OCI-M2 (cell line): Measurements from ENCODE around the gene SYNCRIP.
A peak's percentile ranks its signal among the peaks of the same experiment; 100 is the strongest.
"Not testable (repeated sequence)": the region's sequence is repeated elsewhere in the genome, so short reads cannot be mapped to it uniquely, and the experiment has no call there.

Source experiments
- DNase-seq: peaks from one replicate; lab custom pipeline; 2025; ENCODE audit not compliant: unreplicated experiment; lab: John Stamatoyannopoulos, UW

The SYNCRIP gene

DNA sequence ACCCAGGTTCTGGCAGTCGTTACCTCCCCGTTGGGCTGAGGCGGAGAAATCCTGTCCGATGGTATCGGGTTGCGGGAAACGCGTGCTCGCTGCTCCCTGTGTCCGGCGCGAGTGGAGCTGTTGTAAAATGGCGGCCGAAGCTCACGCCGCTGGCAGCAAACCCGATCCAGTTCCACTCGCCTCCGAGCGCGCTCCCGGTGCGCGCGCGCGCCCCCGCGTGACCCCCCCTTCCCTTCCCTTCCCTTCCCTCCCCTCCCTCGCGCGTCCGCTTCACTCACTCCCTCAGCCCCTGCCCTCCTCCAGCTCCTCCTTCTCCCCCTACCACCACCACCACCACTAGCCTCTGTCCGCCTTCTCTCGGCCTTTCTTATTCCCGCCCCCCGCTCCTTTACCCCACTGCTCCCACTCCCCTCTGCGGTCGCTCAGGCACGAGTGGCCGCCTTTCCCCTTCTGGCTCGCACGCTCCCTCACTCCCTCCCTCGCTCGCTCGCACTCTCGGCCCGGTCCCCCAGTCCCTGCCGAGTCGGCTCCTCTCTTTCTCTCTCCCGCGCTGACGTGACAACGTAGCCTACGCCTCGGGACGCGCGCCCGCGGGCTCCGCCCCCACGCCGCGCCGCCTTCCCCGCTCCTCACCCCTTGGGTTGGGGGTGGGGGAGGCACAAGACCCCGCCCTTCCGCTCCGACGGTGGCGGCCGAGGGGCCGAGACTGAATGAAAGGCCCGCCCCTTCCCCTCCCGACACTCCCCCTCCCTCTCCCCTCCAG is at the start of gene SYNCRIP:
SYNCRIP (minus strand) TSS at position 113 of the 763 bp plus-strand sequence. CDS start 1,447 bp downstream, outside the sequence.
- DNase-seq: peak; percentile 84

DNA sequence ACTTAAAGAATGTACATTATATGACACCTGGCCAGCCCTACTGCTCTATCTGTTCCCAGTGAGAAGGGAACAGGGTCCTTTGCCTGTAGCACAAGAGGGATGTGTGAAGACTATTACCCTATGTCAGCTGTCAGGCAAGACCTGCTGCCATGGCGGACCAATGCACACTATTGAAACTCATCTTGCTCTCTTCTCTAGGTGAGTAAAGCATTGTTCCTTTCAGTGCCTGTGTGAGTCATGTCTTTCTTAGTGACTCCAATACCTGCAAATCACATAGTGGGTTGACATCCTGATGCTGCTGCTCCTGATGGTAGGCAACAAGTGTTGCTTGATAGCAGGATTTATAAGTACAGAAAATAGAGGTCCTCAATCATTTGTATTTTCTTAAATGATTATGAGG is 48.8 kb upstream of the SYNCRIP start:
- no peak for DNase-seq

DNA sequence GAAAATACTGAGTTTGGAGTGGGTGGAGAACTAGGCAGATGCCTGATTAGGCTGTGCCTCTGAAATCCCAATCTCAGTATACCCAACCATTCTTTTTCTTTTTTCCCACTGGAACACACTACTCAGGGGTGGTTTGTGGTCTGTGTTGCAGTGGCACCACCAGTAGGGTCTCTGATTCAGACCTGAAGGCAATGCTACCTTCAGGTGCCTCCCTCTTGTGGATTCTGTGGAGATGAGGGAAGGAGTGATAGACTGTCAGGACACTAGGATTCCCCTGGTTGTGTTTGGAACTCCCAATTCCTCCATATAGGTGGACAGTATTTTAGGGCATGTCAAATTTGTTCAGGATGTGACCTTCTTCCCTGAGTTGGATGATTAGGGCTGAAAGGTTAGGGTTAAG is 47.4 kb upstream of the SYNCRIP start:
- DNase-seq: no peak

DNA sequence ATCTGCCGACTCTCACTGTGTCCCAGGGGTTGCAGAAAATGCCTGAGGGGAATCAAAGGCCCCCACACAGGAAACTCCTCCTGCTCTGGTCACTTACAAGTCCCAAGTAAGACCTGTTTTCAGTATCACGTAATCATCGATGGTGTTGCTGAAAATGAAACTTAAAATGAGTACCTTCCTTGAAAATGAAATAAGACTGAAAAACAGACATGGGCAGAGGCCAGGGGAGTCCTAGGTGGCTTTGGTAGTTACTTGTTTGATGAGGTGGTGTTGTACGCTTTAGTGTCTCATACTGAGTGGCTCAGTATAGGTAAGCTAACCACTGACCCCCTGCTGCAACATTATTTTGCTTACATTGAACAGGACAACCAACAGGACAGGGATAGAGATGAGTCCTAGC is 43.0 kb upstream of the SYNCRIP start:
- DNase-seq: no peak

DNA sequence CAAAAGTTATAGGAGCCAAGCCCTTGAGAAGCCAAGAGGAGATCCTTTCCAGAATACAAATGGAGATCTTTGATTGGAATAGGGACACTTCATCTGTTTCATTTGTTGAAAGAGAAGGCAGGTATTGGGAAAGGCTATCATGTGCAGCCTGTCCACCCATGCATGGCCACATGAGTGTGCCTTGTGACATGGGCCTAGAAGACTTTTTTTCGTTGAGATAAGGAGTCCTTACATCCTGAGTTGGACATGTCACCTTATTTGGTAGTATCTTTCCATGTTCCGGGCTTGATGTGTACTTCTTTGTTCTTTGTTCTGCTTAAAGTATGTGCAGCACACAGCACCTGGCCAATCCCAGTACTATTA is 42.1 kb upstream of the SYNCRIP start:
- no peak for DNase-seq

DNA sequence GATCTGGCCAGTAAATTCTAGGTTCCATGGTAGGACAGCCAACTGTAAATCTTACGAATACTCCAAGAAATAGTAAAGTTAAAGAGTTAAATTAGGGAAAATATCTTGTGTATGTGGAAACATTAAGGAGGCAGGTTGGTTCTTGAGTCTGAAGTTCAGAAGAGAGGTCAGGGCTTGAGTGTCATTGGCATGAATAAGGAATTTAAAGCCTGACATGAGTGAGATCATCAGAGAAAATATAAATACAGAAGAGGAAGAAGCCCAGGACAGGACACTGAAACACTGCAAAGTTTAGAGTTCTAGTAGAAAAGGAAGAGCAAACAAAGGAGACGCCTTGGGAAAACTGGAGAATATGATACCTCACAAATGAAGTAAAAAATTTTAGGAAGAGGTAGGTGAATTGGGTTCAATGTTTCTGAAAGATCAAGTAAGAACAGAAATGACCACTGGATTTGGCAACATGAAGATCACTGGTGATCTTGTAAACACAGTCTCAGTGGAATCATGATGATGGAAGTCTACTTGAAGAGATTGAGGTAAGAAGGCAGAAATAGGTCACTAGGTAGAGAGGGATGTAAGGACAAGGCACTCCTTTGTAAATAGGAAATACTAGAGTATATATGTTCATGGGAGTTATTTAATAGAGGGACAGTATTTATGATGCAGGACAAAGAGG is 41.6 kb upstream of the SYNCRIP start:
- DNase-seq: no peak

DNA sequence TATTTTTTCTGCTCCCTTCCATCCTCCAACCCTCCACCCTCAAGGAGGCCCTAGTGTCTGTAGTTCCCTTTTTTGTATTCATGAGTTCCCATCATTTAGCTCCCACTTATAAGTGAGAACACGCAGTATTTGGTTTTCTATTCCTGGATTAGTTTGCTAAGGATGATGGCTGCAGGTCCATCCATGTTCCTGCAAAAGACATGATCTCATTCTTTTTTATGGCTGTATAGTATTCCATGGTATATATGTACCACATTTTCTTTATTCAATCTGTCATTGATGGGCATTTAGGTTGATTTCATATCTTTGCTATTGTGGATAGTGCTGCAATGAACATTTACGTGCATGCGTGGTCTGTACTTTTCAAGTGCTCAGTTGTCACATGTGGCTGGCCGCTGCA is 39.2 kb upstream of the SYNCRIP start:
- not testable (repeated sequence) for DNase-seq

DNA sequence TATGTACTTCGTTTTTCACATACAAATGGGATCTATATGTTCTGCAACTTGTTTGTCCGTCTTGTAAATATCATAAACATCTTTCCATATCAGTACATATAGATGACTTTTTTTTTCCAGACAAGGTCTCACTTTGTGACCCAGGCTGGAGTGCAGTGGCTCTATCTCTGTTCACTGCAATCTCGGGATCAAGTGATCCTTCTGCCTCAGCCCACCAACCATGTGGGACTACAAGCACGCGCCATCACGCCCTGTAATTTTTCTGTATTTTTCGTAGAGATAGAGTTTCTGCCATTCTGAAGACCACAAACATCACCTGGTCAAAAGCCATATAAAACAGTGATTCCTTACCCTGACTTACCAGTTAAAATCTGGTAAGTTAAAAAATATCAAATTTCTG is 37.7 kb upstream of the SYNCRIP start:
- DNase-seq: no peak

DNA sequence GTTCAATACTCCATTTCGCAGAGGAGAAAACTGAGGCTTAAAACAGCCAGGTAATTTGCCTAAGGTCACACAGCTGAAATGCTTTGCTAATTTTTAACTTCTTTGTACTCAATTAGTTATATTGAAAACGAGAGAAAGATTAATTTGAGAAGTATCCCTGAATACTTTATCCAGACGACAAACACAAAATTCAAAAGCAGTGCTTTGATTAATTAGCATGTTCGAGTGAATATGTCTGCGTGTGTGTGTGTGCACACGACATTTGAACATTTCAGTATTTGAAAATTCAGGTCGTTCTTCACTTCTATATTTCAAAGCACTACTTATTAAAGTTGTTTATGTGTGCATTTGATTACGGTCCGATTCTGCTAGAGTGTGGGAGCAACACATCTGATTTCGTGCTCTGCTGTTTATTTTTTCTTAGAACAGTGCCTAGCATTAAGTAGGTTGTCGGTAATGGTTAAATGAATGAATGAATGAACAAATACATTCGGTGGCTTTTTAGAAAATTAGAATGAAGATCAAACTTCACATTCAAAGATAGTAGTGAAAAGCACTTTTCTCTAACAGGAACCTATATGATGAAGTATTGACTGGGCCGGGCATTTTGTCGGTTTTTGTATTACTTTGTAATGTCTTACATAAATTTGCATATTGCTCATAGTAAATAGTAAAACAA is 36.9 kb upstream of the SYNCRIP start:
- DNase-seq: no peak

DNA sequence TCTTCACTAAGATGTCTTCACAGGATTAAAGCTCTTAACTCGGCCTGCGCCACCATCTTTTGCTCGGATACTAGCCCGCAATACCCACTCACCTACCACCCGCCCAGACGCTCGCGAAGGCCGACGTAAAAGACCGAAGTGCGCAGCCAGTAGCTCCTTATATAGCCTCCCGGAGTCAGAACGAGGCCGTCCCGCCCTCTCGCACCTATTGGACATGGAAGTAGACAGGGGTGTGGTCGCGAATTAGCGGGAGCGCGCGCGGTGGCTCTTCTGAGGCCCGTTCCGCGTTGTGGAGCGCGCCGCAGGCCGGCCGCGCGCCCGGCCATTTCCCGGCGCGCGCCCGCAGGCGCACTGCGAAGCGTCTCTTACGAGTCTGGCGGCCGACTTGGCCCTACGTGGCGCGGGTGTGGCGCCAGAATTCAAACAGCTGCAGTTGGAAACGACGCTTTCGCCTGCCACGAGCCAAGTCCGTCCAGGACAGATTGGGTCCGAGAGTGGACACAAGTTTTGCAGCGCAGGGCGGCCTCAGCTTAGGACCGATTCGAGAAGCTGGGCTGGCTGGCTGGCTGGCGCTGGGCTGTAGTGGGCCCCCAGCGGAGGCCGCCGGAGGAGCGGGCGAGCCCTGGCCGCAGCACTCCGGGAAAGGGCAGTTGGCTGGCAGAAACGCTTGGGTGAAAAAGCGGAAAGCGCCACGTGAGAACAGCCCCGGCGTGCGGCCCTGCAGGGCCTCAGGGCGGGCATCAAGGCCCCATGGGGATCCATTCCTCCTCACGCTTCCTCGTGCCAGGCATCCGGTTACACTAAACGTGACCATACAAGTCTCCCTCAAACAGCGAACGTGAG is 36.1 kb upstream of the SYNCRIP start:
- DNase-seq: peak; percentile 86

DNA sequence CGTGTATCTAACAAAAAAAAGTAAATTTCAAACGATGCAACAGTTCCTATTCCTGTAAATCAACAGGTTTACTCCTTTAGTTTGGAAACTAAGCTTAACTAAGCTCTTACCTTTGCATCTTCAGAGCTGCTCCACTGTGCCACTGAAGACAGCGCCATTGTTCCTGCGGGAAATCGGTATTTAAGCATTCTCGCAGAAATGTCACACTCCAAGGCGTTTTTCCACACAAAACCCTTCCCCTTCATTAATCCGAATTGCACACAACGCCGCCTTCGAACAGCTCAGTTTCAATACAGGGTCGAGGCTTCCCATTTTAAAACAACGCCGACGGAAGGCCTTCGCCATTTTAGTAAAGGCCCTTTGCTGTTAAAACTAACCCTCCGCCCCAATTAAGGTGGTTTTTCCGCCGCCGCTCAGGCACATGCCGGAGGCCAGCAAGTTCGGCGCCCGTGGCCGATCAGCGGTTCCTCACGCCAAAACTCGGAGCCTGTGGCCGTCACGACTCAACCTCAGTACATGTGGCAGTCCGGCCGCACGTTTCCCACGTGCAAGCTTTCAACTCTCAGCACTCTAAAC is 35.4 kb upstream of the SYNCRIP start:
- no peak for DNase-seq

DNA sequence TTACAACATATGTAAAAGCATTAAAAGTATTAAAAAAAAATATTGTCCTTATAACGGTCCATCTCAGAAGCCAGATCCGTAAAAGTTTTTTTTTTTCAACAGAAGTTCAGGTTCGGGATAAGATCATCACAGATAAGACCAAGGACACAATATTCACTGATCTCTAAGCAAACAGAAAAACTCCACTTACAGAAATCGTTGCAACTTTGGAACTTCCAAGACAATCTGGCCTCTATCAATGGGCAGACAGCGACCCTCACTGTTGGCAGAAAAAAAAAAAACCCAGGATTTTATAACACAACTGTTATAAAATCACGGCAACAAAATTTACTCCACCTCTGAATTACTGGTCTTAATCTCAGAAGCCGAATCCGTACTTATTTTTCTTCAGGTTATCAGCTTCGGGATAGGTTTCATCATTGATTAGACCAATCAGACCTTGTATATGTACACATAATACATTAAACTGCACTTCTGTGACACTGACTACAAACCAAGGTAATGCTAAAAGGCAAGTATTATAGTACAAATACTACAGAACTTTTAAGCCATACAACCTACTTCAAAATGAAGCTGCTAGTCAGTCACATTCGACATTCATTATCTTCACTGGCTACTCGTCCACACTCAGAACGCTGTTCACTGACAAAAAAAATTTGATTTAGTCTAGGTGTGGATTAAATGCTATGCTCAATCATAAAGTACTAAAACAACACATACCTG is 34.7 kb upstream of the SYNCRIP start:
- no peak for DNase-seq

DNA sequence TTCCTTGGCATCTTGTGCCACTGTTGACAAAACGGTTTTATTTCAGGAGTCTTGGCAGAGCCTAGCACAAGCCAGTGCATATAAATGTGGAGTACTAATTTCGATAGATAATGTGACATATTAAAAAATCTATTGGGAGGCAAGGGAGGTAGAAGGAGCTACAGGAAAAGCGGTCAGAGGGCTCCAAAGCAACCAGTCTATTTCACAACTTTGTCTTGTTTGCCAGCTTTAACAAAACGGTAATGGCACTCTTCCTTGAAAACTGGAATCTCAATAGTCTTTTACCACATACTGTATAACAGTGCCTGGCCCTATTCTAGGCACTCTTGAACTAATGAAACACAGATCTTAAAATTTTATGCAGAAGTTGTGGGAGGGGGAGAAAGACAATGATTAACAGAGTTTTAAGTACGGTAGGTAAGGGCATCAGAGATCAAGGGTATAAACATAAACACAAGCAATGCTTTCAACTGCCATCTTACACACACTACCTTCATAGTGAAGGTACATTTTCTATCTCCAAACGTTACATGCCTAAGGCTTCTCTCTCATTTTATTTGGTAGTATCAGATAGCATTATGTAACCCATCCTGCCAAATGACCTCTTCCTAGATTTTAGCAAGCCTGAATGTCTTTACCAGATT is 33.5 kb upstream of the SYNCRIP start:
- no peak for DNase-seq

DNA sequence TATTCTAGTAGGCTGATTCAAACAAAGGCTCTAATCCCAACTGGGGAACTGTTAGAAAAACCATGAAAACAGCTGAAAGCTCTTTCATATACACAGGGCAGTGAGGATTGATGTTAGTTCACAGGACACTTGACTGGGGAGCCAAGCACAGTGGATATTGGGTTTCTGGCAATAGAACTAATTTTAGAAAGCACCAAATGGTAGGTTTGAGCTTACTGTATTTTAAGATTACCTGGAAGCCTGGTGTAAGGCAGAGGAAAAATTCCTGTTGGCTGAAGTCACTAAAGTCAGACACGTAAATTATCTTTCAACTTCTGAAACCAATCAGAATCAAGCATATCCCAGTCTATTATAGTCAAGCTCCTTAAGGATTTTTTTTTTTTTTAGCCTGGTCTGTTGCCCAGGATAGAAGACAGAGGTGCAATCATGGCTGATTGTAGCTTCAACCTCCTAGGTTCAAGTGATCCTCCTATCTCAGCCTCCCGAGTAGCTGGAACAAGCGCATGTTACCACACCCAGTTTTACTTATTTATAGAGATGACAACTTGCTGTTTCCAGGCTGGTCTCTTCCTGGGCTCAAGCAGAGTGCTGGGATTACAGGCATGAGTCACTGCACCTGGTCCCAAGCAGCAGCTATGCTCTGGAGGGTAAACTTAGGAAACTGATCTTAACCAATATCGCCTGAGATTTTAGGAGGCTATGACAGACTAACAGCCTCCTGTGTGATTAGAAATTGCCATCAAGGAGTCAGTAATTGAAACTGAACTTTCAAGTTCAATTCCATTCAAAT is 32.5 kb upstream of the SYNCRIP start:
- no peak for DNase-seq

DNA sequence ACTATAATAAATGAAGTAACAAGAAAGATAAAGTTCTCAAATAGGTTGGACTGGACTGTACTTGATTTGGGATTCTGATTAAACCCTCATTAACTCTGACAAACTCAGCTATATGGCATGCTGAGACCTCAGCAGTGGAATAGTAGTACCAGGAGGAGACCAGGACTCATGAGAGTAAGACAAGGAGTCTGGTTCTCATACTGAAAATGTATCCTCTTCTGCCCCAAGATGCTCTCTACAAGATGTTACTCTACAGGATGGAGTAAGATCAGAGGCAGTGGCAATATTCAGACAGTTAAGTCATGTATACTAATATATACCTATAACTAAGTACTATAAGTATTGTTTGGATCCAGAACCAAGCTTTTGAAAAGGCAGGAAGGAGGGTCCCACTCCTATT is 31.9 kb upstream of the SYNCRIP start:
- DNase-seq: no peak

DNA sequence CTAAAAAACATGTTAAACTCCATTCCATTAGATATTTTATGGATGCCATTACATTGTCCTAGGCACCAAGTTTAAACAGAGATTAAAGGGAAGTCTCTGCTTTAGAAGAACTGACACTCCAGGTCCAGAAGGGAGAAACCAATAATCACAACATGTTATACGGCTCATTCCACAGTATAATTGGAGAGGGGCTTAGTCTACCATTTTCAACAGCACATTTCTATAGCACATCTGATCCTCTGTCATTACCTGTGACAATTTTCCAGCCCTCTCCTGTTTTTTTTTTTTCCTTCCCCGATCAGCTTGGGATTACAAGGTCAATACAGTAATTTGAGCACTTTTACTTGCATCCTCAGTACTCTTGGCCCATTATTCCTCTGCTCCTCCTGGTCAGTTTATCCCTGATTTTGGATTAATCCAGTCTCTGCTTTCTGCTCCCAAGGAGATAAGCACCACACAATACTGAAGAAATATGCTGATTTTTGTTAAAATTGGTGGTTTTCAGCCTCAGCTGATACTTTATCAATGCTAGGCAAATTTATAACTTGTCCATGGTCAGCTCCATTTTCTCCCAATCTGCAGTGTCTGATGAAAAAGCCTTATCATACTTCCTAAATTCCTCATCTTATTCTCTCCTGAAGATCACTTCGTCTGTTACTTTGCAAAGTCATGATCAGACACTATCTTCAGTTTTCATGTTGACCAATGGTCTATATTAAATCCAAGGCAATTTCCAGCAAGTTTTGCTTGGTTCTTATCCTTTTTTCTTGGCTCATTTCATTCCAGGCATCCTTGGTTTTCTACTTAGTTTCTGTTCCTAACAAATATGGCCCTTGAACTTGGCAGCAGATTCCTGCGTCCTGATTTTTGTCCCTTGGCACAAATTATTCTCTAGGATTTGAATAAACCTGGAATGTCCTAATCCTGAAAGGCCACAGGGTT is 30.8 kb upstream of the SYNCRIP start:
- DNase-seq: no peak

DNA sequence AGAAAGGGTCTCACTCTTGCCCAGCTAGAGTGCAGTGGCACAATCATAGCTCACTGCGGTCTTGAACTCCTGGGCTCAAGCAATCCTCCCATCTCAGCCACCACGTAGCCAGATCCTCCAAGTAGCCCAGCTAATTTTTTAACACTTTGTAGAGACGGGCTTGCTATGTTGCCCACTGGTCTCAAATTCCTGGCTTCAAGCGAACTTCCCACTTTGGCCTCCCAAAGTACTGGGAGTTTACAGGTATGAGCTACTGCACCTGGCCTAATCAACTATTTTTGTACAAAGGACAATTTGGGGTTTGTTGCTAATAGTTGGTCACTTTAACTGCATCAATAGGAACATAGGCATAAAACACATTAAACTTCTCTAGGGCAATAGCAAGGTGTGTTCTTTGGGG is 29.9 kb upstream of the SYNCRIP start:
- DNase-seq: no peak

DNA sequence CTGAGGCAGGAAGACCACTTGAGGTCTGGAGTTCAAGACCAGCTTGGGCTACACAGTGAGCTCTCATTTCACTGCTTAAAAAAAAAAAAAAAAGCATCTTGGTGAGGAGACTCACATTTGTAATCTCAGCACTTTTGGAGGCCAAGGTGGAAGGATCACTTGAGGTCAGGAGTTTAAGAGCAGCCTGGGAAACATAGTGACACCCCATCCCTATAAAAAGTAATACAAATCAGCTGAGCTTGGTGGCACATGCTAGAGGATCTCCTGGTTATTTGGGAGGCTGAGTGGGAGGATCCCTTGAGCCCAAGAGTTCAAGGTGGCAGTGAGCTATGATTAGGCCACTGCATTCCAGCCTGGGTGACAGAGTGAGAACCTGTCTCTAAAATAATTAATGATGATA is 29.4 kb upstream of the SYNCRIP start:
- DNase-seq: no peak
